ENCODE data around the gene PRG3.

GRCh38 chr11:57348636-57349313 is 32.2 kb downstream of the PRG3 start:
- TF ChIP-seq CTCF (IDR thresholded peaks at IDR 0.05) (no peak), POLR2A (IDR thresholded peaks at IDR 0.05) (no peak)
